Activated T-helper 17 cell treated with anti-CD3 and anti-CD28 coated beads, Interleukin-2, amount 50 U/mL, for 72 hours (primary cell): Measurements from ENCODE around the gene DNAAF9. TPM values are rescaled to one million over a fixed set of nuclear protein-coding genes. Genes with fewer than 3 reads are reported as not detected.

Source experiments
- ATAC-seq: fragments of 150-1000 bp; cut with Tn5 transposase; replicated peaks from 2 replicates; pipeline ENCODE4 v1.10.0; 2021; ENCODE audit warnings: mild to moderate bottlenecking, moderate library complexity
- H3K27ac Mint-ChIP-seq: one replicate; pipeline ENCODE4 v1.8.0; 2022; ENCODE audit warnings: mixed read lengths
- H3K27me3 Mint-ChIP-seq: one replicate; pipeline ENCODE4 v1.8.0; 2022; ENCODE audit warnings: mixed read lengths
- H3K36me3 Mint-ChIP-seq: one replicate; pipeline ENCODE4 v1.8.0; 2022; ENCODE audit warnings: low read depth, mild to moderate bottlenecking, mixed read lengths
- H3K4me1 Mint-ChIP-seq: one replicate; pipeline ENCODE4 v1.8.0; 2022; ENCODE audit warnings: mixed read lengths
- H3K4me3 Mint-ChIP-seq: one replicate; pipeline ENCODE4 v1.8.0; 2022; ENCODE audit warnings: mild to moderate bottlenecking, mixed read lengths
- H3K9me3 Mint-ChIP-seq: one replicate; pipeline ENCODE4 v1.8.0; 2022; ENCODE audit warnings: mixed read lengths
- total RNA-seq, 2 donors: library from RNA; stranded (reverse); gene quantifications; one replicate each; pipeline ENCODE4 v1.2.3, GENCODE V29; 2022

DNAAF9 gene
- total RNA-seq, 2 donors from 2014 or later: 3.0 to 3.3 TPM

- Mint-ChIP-seq H3K9me3 (no peaks in the 10 kb centered on the region), H3K4me3 (no peak overlapping the region), H3K4me1 (peaks cover 22% of the 10 kb centered on the region), H3K27me3 (no peaks in the 10 kb centered on the region), H3K36me3 (no peaks in the 10 kb centered on the region), H3K27ac (no peak overlapping the region)
- ATAC-seq: no peak
Measured at GRCh38 chr20:3403741-3404140, 3.7 kb downstream of the DNAAF9 start.

- Mint-ChIP-seq H3K36me3 (no peaks in the 10 kb centered on the region), H3K27ac (no peak overlapping the region), H3K9me3 (no peaks in the 10 kb centered on the region), H3K4me1 (peaks cover 15% of the 10 kb centered on the region), H3K4me3 (no peak overlapping the region), H3K27me3 (no peaks in the 10 kb centered on the region)
- no peak for ATAC-seq
Measured at GRCh38 chr20:3402453-3402852, 5.0 kb downstream of the DNAAF9 start.

- no peak overlapping the region for H3K27ac Mint-ChIP-seq
- H3K4me1 Mint-ChIP-seq: peaks cover 6% of the 10 kb centered on the region
Measured at GRCh38 chr20:3400260-3401155, 7.0 kb downstream of the DNAAF9 start.

GRCh38 chr20:3398681-3399252, 8.7 kb downstream of the DNAAF9 start:
- Mint-ChIP-seq H3K27me3 (no peaks in the 10 kb centered on the region), H3K4me1 (no peaks in the 10 kb centered on the region)

More at GRCh38 chr20:3400260-3401155, 7.0 kb downstream of the DNAAF9 start:
- Mint-ChIP-seq H3K4me3 (no peak overlapping the region), H3K36me3 (no peaks in the 10 kb centered on the region), H3K9me3 (peaks cover 5% of the 10 kb centered on the region), H3K27me3 (no peaks in the 10 kb centered on the region)
- no peak for ATAC-seq

GRCh38 chr20:3396492-3396891, 11.0 kb downstream of the DNAAF9 start:
- Mint-ChIP-seq H3K4me1 (no peaks in the 10 kb centered on the region), H3K27me3 (no peaks in the 10 kb centered on the region), H3K9me3 (peaks cover 5% of the 10 kb centered on the region), H3K4me3 (no peak overlapping the region), H3K36me3 (no peaks in the 10 kb centered on the region), H3K27ac (no peak overlapping the region)
- ATAC-seq: no peak

More at GRCh38 chr20:3398681-3399252, 8.7 kb downstream of the DNAAF9 start:
- H3K36me3 Mint-ChIP-seq: no peaks in the 10 kb centered on the region
- H3K9me3 Mint-ChIP-seq: peaks cover 5% of the 10 kb centered on the region
- no peak overlapping the region for H3K4me3 Mint-ChIP-seq
- H3K27ac Mint-ChIP-seq: no peak overlapping the region
- ATAC-seq: no peak

GRCh38 chr20:3392756-3393155, 14.7 kb downstream of the DNAAF9 start:
- ATAC-seq: no peak
- no peaks in the 10 kb centered on the region for H3K27me3 Mint-ChIP-seq
- no peak overlapping the region for H3K4me3 Mint-ChIP-seq
- H3K27ac Mint-ChIP-seq: no peak overlapping the region
- peaks cover 5% of the 10 kb centered on the region for H3K4me1 Mint-ChIP-seq
- no peaks in the 10 kb centered on the region for H3K36me3 Mint-ChIP-seq
- peaks cover 9% of the 10 kb centered on the region for H3K9me3 Mint-ChIP-seq

GRCh38 chr20:3390759-3391425, 16.6 kb downstream of the DNAAF9 start:
- Mint-ChIP-seq H3K27ac (no peak overlapping the region), H3K9me3 (peaks cover 7% of the 10 kb centered on the region), H3K4me1 (peaks cover 5% of the 10 kb centered on the region), H3K27me3 (no peaks in the 10 kb centered on the region), H3K36me3 (no peaks in the 10 kb centered on the region), H3K4me3 (no peak overlapping the region)
- no peak for ATAC-seq

GRCh38 chr20:3383878-3384495, 23.5 kb downstream of the DNAAF9 start:
- Mint-ChIP-seq H3K27ac (peak overlapping the region; percentile 99), H3K27me3 (no peaks in the 10 kb centered on the region)
- ATAC-seq: peak; percentile 95

GRCh38 chr20:3382836-3383235, 24.6 kb downstream of the DNAAF9 start:
- peaks cover 33% of the 10 kb centered on the region for H3K36me3 Mint-ChIP-seq
- no peak for ATAC-seq
- H3K9me3 Mint-ChIP-seq: peaks cover 8% of the 10 kb centered on the region
- peak overlapping the region; percentile 99 for H3K27ac Mint-ChIP-seq
- no peaks in the 10 kb centered on the region for H3K27me3 Mint-ChIP-seq
- H3K4me3 Mint-ChIP-seq: no peak overlapping the region
- peaks cover 20% of the 10 kb centered on the region for H3K4me1 Mint-ChIP-seq

More at GRCh38 chr20:3383878-3384495, 23.5 kb downstream of the DNAAF9 start:
- peak overlapping the region; percentile 70 for H3K4me3 Mint-ChIP-seq
- H3K4me1 Mint-ChIP-seq: peaks cover 19% of the 10 kb centered on the region
- H3K9me3 Mint-ChIP-seq: peaks cover 12% of the 10 kb centered on the region
- peaks cover 28% of the 10 kb centered on the region for H3K36me3 Mint-ChIP-seq

- Mint-ChIP-seq H3K36me3 (peaks cover 44% of the 10 kb centered on the region), H3K27ac (no peak overlapping the region), H3K4me3 (no peak overlapping the region), H3K4me1 (peaks cover 20% of the 10 kb centered on the region), H3K27me3 (no peaks in the 10 kb centered on the region), H3K9me3 (peaks cover 5% of the 10 kb centered on the region)
- no peak for ATAC-seq
Measured at GRCh38 chr20:3380228-3381070, 27.0 kb downstream of the DNAAF9 start.

- Mint-ChIP-seq H3K36me3 (peaks cover 57% of the 10 kb centered on the region), H3K27ac (peak overlapping the region; percentile 44), H3K4me1 (peaks cover 5% of the 10 kb centered on the region), H3K9me3 (no peaks in the 10 kb centered on the region), H3K27me3 (no peaks in the 10 kb centered on the region), H3K4me3 (no peak overlapping the region)
- no peak for ATAC-seq
Measured at GRCh38 chr20:3378138-3378537, 29.3 kb downstream of the DNAAF9 start.

GRCh38 chr20:3377644-3378043, 29.8 kb downstream of the DNAAF9 start:
- ATAC-seq: no peak
- Mint-ChIP-seq H3K9me3 (no peaks in the 10 kb centered on the region), H3K4me3 (no peak overlapping the region), H3K27ac (no peak overlapping the region), H3K27me3 (no peaks in the 10 kb centered on the region), H3K36me3 (peaks cover 59% of the 10 kb centered on the region), H3K4me1 (peaks cover 5% of the 10 kb centered on the region)

- Mint-ChIP-seq H3K4me1 (peaks cover 5% of the 10 kb centered on the region), H3K27me3 (no peaks in the 10 kb centered on the region), H3K36me3 (peaks cover 69% of the 10 kb centered on the region), H3K9me3 (no peaks in the 10 kb centered on the region), H3K27ac (no peak overlapping the region), H3K4me3 (no peak overlapping the region)
- no peak for ATAC-seq
Measured at GRCh38 chr20:3374296-3374695, 33.2 kb downstream of the DNAAF9 start.
